Measurements from ENCODE around the gene ZSWIM5.
"Not testable (repeated sequence)": the region's sequence is repeated elsewhere in the genome, so short reads cannot be mapped to it uniquely, and the experiment has no call there.

Gene ZSWIM5

DNA sequence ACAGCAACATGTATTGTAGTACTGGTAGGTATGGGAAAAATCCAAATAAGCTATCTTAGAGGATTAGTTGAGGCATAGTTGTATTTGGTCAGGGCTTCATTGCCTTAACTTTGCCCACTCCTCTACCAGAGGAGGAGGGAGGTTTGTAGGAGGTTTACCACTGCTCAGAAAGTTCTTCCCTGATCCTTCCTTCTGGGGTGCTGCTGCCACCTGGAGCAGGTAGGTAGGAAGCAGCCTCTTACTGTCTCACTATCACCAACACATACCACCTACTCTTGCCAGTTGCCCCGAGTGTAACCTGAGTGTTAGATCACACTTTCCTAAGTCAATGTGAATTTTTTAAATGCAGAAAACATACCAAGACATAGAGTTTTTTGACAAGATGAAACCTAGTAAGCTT is 24.1 kb upstream of the ZSWIM5 start:
- Histone ChIP-seq H3K27ac (ENCODE audit: insufficient read depth, low read depth, low read length, poor library complexity, severe bottlenecking) (no peak overlapping the region), H3K36me3 (ENCODE audit: control insufficient read depth, insufficient read depth, low read length) (no peaks in the 10 kb centered on the region), H3K27me3 (ENCODE audit: control insufficient read depth, insufficient read depth, low read length, poor library complexity, severe bottlenecking) (no peaks in the 10 kb centered on the region), H3K4me3 (ENCODE audit: insufficient read depth, low read depth, low read length) (no peak overlapping the region), H3K4me1 (ENCODE audit: control insufficient read depth, insufficient read depth, low read length) (no peaks in the 10 kb centered on the region), H3K9me3 (ENCODE audit: control insufficient read depth, low read length) (no peaks in the 10 kb centered on the region)
- WGBS, 2 experiments = 76 to 89% methylated on average over 1 of the region's 1 CpG

DNA sequence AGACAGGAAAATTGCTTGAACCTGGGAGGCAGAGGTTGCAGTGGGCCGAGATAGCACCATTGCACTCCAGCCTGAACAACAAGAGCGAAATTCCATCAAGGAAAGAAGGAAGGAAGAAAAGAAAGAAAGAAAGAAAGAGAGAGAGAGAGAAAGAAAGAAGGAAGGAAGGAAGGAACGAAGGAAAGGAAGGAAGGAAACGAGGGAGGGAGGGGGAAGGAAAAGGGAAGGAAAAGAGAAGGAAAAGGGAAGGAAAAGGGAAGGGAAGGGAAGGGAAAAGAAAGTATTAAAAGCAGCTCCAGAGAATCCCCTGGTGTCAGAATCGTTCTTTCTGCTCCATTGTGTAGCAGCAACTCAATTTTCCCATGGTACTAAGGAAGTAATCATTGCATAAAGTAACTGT is 19.2 kb upstream of the ZSWIM5 start:
- Histone ChIP-seq H3K36me3 (ENCODE audit: control insufficient read depth, insufficient read depth, low read length) (no peaks in the 10 kb centered on the region), H3K4me3 (ENCODE audit: insufficient read depth, low read depth, low read length) (no peak overlapping the region), H3K9me3 (ENCODE audit: control insufficient read depth, low read length) (no peaks in the 10 kb centered on the region), H3K27me3 (ENCODE audit: control insufficient read depth, insufficient read depth, low read length, poor library complexity, severe bottlenecking) (no peaks in the 10 kb centered on the region), H3K27ac (ENCODE audit: insufficient read depth, low read depth, low read length, poor library complexity, severe bottlenecking) (no peak overlapping the region), H3K4me1 (ENCODE audit: control insufficient read depth, insufficient read depth, low read length) (no peaks in the 10 kb centered on the region)
- WGBS, 2 experiments = 84 to 90% methylated on average over 5 of the region's 5 CpGs

DNA sequence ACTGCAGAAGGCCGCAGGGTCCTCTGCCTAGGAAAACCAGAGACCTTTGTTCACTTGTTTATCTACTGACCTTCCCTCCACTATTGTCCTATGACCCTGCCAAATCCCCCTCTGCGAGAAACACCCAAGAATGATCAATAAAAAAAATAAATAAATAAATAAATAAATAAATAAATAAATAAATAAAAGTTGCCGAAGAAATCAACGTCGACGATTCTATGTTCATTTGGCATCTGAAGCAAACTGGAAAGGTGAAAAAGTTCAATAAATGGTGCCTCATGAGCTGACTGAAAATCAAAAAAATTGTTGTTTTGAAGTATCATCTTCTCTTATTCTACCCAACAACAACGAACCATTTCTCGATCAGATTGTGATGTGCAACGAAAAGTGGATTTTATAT is 17.3 kb upstream of the ZSWIM5 start:
- not testable (repeated sequence) for H3K36me3 ChIP-seq (ENCODE audit: control insufficient read depth, insufficient read depth, low read length); H3K27ac ChIP-seq (ENCODE audit: insufficient read depth, low read depth, low read length, poor library complexity, severe bottlenecking); H3K4me3 ChIP-seq (ENCODE audit: insufficient read depth, low read depth, low read length); H3K27me3 ChIP-seq (ENCODE audit: control insufficient read depth, insufficient read depth, low read length, poor library complexity, severe bottlenecking); H3K4me1 ChIP-seq (ENCODE audit: control insufficient read depth, insufficient read depth, low read length); H3K9me3 ChIP-seq (ENCODE audit: control insufficient read depth, low read length)
- 94 to 97% methylated on average over 7 of the region's 9 CpGs for WGBS, 2 experiments

DNA sequence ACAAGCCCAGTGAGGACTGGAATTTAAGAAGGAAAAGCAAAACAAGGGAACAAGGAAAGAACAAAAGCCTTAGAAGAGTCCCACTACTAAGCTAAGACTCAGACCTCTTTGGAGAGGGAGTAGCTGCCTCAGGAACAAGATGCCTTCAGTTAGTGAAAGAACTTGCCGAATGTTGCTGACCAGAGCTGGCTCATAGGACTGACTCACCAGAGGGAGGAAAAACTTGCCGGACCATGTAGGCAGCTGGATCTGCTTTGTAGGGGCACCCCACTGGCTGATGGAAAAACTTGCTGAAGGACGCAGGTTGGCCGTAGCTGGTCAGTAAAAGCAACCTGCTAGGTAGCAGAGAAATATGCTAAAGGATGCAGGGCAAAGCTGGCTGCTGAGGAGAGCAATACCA is 15.3 kb upstream of the ZSWIM5 start:
- Histone ChIP-seq H3K27ac (ENCODE audit: insufficient read depth, low read depth, low read length, poor library complexity, severe bottlenecking) (no peak overlapping the region), H3K4me3 (ENCODE audit: insufficient read depth, low read depth, low read length) (no peak overlapping the region), H3K9me3 (ENCODE audit: control insufficient read depth, low read length) (no peaks in the 10 kb centered on the region), H3K4me1 (ENCODE audit: control insufficient read depth, insufficient read depth, low read length) (no peaks in the 10 kb centered on the region), H3K36me3 (ENCODE audit: control insufficient read depth, insufficient read depth, low read length) (no peaks in the 10 kb centered on the region), H3K27me3 (ENCODE audit: control insufficient read depth, insufficient read depth, low read length, poor library complexity, severe bottlenecking) (no peaks in the 10 kb centered on the region)
- 90% methylated on average over 4 of the region's 4 CpGs for WGBS, 2 experiments

DNA sequence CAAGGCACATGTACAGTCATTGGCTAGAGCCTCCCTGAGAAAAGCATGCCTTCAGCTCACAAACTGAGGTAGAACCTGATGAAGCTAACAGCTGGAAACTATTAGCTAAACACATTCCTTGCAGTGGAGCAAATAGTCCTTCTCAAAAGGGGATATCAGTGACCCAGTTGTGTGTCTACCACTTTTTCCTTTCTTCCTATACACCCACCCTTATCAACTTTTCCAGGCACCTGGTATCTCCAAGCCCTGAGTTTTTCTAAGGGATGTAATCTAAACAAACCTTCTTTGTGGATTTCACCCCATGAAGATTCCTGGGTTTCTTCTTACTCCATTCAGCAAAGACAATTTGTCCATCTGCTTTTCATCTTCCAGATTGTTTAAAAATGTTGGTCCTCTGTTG is 10.5 kb upstream of the ZSWIM5 start:
- Histone ChIP-seq H3K36me3 (ENCODE audit: control insufficient read depth, insufficient read depth, low read length) (no peaks in the 10 kb centered on the region), H3K9me3 (ENCODE audit: control insufficient read depth, low read length) (no peaks in the 10 kb centered on the region), H3K4me3 (ENCODE audit: insufficient read depth, low read depth, low read length) (no peak overlapping the region), H3K4me1 (ENCODE audit: control insufficient read depth, insufficient read depth, low read length) (no peaks in the 10 kb centered on the region), H3K27me3 (ENCODE audit: control insufficient read depth, insufficient read depth, low read length, poor library complexity, severe bottlenecking) (no peaks in the 10 kb centered on the region), H3K27ac (ENCODE audit: insufficient read depth, low read depth, low read length, poor library complexity, severe bottlenecking) (no peak overlapping the region)

DNA sequence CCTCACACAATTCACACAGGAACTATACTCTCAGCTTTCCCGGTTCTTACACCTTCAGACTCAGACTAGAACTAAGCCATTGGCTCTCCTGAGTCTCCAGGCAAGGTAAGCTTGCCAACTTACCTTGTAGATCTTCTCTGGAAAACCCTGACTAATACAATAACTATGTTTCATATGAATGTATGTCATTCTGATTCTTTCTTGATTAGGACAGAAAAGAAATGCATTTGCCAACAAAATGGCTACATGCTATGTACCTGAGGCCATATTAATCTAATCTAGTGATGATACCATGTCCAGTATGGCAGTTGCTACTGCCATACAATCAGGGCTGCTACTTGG is 9.8 kb upstream of the ZSWIM5 start:
- 86 to 90% methylated on average over 1 of the region's 1 CpG for WGBS, 2 experiments
- no peaks in the 10 kb centered on the region for H3K36me3 ChIP-seq (ENCODE audit: control insufficient read depth, insufficient read depth, low read length)
- no peaks in the 10 kb centered on the region for H3K4me1 ChIP-seq (ENCODE audit: control insufficient read depth, insufficient read depth, low read length)
- no peak overlapping the region for H3K27ac ChIP-seq (ENCODE audit: insufficient read depth, low read depth, low read length, poor library complexity, severe bottlenecking)
- H3K4me3 ChIP-seq (ENCODE audit: insufficient read depth, low read depth, low read length) = no peak overlapping the region
- no peaks in the 10 kb centered on the region for H3K27me3 ChIP-seq (ENCODE audit: control insufficient read depth, insufficient read depth, low read length, poor library complexity, severe bottlenecking)
- H3K9me3 ChIP-seq (ENCODE audit: control insufficient read depth, low read length) = no peaks in the 10 kb centered on the region

DNA sequence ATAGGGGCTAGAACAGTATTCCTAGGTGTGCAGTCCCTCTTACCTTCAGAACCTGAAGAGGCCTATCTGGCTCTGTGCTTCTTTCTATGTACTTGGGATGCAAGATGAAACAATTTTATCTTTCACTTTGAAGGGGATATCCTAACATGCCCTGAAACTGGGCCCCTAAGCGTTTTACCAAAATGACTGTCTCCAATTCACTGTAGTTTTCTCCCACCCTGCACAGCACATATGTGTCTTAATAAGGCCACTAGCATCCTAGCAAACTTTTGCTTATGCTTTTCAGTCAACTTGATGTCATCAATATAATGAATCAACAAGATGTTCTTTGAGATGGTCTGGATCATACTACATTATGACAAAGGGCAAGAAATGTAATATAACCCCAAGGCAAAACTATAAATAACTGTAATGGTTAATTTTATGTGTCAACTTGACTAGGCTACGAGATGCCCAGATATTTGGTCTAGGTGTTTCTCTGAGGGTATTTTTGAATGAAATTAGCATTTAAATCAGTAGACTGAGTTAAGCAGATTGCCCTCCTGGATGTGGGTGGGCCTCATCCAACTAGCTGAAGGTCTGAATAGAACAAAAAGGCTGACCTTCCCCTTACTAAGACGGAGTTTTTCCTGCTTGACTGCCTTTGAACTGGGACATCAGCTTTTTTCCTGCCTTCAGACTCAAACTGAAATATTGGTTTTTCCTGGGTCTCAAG is 9.2 kb upstream of the ZSWIM5 start:
- no peaks in the 10 kb centered on the region for H3K9me3 ChIP-seq (ENCODE audit: control insufficient read depth, low read length)

DNA sequence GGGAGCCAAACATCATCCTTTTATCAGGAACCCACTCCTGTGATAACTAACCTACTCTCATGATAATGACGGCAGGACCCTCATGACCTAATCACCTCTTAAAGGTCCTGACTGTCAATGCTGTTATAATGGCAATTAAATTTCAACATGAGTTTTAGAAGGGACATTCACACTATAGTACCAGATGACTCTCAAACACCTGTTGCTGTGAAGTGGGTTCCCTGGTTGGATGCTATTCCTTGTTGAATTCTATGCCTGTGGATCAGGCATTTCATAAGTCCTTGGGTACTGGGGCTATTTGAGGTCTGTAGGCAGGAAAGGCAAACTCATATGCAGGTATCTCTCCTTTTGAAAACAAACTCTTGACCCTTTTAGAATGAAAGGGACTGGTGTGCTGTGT is 7.5 kb upstream of the ZSWIM5 start:
- Histone ChIP-seq H3K9me3 (ENCODE audit: control insufficient read depth, low read length) (no peaks in the 10 kb centered on the region), H3K4me1 (ENCODE audit: control insufficient read depth, insufficient read depth, low read length) (no peaks in the 10 kb centered on the region), H3K27me3 (ENCODE audit: control insufficient read depth, insufficient read depth, low read length, poor library complexity, severe bottlenecking) (peaks cover 7% of the 10 kb centered on the region), H3K4me3 (ENCODE audit: insufficient read depth, low read depth, low read length) (no peak overlapping the region), H3K27ac (ENCODE audit: insufficient read depth, low read depth, low read length, poor library complexity, severe bottlenecking) (no peak overlapping the region), H3K36me3 (ENCODE audit: control insufficient read depth, insufficient read depth, low read length) (no peaks in the 10 kb centered on the region)
- 100% methylated on average over 1 of the region's 1 CpG for WGBS, 2 experiments

More for the DNA sequence above, 9.2 kb upstream of the ZSWIM5 start:
- Histone ChIP-seq H3K27me3 (ENCODE audit: control insufficient read depth, insufficient read depth, low read length, poor library complexity, severe bottlenecking) (no peaks in the 10 kb centered on the region), H3K4me3 (ENCODE audit: insufficient read depth, low read depth, low read length) (no peak overlapping the region), H3K27ac (ENCODE audit: insufficient read depth, low read depth, low read length, poor library complexity, severe bottlenecking) (no peak overlapping the region), H3K36me3 (ENCODE audit: control insufficient read depth, insufficient read depth, low read length) (no peaks in the 10 kb centered on the region), H3K4me1 (ENCODE audit: control insufficient read depth, insufficient read depth, low read length) (no peaks in the 10 kb centered on the region)
- 88 to 91% methylated on average over 3 of the region's 3 CpGs for WGBS, 2 experiments

DNA sequence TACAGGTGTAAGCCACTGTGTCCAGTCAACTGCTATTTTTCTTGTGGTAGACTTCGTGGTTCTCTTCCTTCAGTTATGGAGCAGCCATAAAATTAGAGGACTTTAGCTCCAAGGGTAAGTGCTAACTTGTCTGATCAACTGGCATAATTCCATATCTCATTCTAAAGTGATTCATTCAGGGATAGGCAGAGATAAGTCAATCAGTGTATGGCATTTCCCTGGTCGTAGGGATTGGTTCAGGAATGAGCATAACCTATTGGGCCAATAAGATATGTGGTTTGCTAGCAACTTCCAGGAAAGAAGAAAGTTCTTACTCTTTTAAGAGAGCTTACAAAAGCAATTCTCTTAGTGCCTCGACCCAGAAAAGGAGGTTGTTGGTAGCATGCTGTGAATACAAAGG is 4.7 kb upstream of the ZSWIM5 start:
- WGBS, 2 experiments = 77 to 80% methylated on average over 3 of the region's 3 CpGs

DNA sequence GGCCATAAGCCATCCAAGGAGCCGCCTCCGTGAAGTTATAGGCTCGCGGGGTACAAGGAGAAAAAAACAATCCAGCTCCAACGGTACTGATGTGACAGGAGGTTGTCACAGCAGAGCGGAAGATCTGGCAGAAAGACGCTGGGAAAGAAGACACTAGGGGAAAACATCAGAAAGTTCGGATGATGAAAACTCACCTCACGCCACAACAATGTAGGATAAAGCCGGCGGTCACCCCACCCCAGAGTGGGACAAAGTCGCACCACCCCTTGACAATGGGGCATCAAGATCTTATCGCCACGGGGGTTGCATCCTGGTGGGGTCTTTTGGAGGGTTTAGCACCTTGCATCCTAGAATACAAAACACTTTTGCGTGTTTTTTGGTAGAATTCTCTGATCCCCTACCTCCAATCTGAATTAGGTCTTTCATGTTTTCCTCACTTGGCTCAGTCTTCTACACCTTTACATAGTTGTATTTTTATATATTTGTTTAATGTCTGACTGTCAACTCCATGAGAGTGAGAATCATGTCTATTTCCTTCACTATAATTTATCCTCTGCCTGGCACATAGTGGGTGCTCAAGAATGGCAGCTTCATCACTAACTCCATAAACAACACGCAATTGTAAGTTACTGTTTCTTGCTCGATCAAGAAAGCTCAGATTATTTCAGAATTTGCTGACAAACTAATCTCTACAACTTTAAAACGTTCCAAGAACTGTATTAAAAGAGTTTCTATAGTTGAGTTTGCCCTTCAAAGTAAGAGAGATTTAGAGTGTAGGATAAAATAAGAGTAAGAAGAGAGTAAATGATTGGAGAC is 611 bp upstream of the ZSWIM5 start:
- Histone ChIP-seq H3K4me1 (ENCODE audit: control insufficient read depth, insufficient read depth, low read length) (peaks cover 12% of the 10 kb centered on the region), H3K27me3 (ENCODE audit: control insufficient read depth, insufficient read depth, low read length, poor library complexity, severe bottlenecking) (peaks cover 51% of the 10 kb centered on the region), H3K36me3 (ENCODE audit: control insufficient read depth, insufficient read depth, low read length) (no peaks in the 10 kb centered on the region), H3K4me3 (ENCODE audit: insufficient read depth, low read depth, low read length) (peak overlapping the region; percentile 76), H3K27ac (ENCODE audit: insufficient read depth, low read depth, low read length, poor library complexity, severe bottlenecking) (no peak overlapping the region), H3K9me3 (ENCODE audit: control insufficient read depth, low read length) (no peaks in the 10 kb centered on the region)
- WGBS, 2 experiments = 16 to 17% methylated on average over 18 of the region's 18 CpGs

More for the DNA sequence above, 4.7 kb upstream of the ZSWIM5 start:
- Histone ChIP-seq H3K27ac (ENCODE audit: insufficient read depth, low read depth, low read length, poor library complexity, severe bottlenecking) (no peak overlapping the region), H3K9me3 (ENCODE audit: control insufficient read depth, low read length) (no peaks in the 10 kb centered on the region), H3K4me1 (ENCODE audit: control insufficient read depth, insufficient read depth, low read length) (peaks cover 8% of the 10 kb centered on the region), H3K36me3 (ENCODE audit: control insufficient read depth, insufficient read depth, low read length) (no peaks in the 10 kb centered on the region), H3K4me3 (ENCODE audit: insufficient read depth, low read depth, low read length) (no peak overlapping the region), H3K27me3 (ENCODE audit: control insufficient read depth, insufficient read depth, low read length, poor library complexity, severe bottlenecking) (peaks cover 29% of the 10 kb centered on the region)

Data from ectodermal cell (in vitro differentiated cells).